Skin epidermis (tissue), 12 donors: Measurements from ENCODE around the gene PGM1.
A peak's percentile ranks its signal among the peaks of the same experiment; 100 is the strongest.

ENCODE experiments used
- H3K27ac ChIP-seq, 21 experiments: fragments of 200-600 bp; sonication (generic) in 11 of 21; one replicate each; pipeline ENCODE4 v1.5.0; 2020; ENCODE audit warnings: mild to moderate bottlenecking in 3 of 21, inconsistent platforms in 2 of 21, moderate library complexity in 2 of 21
- H3K4me3 ChIP-seq, 7 experiments: fragments of 200-600 bp; sonication (generic) in 2 of 7; one replicate each; pipeline ENCODE4 v1.5.0; 2020; ENCODE audit warnings: inconsistent platforms in 2 of 7, mild to moderate bottlenecking in 2 of 7, moderate library complexity in 1 of 7

PGM1 gene

DNA sequence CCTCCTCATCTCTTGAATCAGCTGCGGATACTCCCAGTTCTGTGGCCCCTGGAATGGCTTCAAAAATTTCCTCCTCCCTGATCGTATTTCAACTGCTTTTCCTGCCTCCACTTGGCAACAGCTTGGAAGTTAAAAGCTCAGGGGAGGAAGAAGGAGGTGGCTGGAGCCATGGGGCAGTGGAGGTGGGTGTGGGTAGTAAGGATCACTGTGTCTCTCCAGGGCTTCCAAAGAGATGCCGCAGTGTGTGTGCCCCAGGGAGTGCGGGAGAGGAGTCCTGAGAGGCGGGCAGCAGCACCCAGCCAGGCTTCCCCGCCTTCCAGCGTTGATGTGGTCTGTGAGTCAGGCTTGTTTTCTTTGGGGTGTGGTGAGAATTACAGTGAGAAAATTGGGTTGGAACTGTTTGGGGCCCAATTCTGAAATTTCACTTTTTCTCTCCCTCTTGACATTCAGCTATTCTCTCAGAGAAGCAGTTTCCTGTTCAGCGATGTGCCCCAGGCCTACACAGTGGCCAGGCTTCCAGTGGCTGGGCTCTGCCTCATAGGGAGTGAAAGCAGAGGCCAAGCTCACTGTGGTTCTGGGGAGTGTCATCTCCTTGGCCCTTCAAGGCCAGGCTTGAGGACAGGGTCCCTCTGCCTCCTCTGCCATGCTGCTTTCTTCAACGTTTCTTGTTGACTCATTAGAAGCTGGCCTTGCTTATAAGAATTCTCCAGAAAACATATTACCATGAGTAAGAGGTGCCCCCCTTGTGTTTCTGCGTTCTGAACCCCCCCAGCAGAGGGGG lies 69.0 kb downstream of the PGM1 start:
- Histone ChIP-seq H3K27ac (peak overlapping the region in 20 of 21 experiments; percentile 20 to 87 (median 70)), H3K4me3 (no peak overlapping the region)

DNA sequence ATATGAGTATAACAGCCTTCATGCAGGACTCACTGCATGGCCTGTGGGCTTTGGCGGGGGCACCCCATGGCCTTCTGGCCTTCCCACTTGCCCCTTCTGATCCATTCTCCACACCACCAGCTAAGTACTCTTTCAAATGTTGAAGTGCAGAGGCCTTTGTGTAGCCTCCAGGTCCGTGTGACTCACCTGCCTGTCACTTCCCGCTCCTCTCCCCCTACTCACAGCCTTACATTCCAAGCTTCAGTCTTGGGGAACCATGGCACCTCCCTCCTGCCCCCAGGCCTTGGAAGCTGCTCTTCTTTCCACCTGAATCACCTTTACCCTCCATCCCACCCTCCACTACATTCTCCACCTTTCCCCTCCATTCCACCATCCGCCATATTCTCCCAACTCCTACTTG lies 69.6 kb downstream of the PGM1 start:
- Histone ChIP-seq H3K27ac (peak overlapping the region in 19 of 21 experiments; percentile 20 to 87 (median 70)), H3K4me3 (no peak overlapping the region)

DNA sequence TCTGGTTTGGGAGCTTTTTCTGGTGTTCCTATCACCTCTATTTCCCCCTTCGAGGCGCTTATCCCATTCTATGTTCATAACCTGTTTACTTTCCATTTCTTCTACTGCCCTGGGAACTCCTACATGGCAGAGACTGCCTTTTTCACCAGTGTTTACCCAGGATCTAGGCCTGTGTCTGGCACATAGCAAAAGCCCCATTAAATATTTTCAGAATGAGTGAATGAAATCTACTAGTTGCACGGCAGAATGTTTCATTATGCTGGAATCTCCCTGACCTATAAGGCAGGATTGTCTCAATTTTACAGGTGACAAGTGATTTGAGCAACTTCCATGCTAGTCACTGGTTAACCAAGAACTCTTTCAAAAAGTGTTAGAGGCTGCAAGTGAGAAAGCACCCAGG lies 70.1 kb downstream of the PGM1 start:
- peak overlapping the region in 12 of 21 experiments; percentile 59 to 87 (median 79) for H3K27ac ChIP-seq

DNA sequence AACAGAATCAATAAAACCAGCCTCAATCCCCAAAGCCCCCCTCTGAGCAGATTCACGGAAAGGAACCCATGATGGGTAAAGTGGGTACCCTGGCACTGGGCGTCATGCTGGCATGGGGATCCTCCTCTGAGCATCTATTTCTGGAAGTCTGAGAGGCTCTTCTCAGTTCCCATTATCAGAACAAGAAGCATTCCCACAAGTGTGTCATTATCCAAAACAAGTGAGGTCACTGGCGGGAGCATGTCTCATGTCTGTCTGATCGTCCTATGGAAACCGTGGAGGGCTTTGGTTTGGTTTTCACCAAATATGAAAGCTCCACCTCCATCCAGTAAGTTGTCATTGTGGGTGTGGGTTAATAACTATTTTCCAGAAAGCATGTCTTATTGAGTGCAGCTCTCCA lies 70.7 kb downstream of the PGM1 start:
- no peak overlapping the region for H3K4me3 ChIP-seq
- no peak overlapping the region for H3K27ac ChIP-seq

More for the DNA sequence above, 70.1 kb downstream of the PGM1 start:
- no peak overlapping the region for H3K4me3 ChIP-seq

DNA sequence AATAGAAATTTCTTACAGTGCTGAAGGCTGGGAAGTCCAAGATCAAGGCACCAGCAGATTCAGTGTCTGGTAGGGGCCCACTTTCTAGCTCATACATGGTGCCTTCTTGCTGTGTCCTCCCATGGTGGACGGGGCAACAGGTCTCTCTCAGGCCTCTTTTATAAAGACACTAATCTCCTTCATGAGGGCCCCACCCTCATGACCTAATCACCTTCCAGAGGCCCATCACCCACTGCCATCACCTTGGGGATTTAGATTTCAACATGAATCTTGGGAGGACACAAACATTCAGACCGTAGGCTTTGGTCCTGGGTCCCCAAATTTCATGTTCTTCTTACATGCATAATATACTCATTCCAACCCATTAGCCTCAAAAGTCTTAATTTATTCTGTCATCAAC lies 71.5 kb downstream of the PGM1 start:
- H3K27ac ChIP-seq = no peak overlapping the region
- H3K4me3 ChIP-seq = no peak overlapping the region

DNA sequence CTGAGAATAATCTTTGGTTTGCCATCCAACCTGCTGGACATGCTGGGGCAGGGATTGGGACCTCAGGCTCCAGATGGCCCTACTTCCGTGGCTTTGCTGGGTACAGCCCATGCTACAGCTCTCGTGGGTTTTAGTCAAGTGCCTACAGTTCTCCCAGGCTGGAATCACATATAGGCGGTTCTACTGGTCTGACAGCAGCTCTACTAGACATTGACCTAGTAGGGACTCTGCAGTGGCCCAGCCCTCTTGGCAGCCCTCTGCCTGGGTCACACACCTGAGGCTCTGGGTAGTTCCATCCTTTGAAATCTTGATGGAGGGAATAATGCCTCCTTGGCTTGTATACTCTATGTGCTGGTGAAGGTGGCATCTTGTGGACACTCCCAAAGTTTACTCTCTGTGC lies 72.2 kb downstream of the PGM1 start:
- no peak overlapping the region for H3K4me3 ChIP-seq
- H3K27ac ChIP-seq = peak overlapping the region in 1 of 21 experiments; percentile 44

DNA sequence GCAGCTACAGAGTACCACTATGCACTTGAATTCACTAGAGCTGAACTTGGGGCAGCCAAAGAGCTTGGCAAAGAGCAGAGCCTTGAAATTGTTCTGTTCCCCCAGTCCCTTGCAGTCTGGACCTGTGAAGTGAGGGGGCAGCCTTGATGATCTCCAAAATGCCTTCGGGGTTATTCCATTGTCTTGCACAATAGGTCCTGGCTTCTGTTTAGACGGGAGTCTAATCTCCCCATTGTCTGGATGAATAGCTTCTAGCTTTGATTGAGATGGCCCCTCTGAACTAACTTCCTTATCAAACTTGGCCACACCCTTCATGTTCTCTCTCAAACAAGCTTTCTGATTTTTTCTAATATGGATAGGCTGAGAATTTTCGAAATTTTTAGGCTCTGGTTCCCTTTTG lies 72.6 kb downstream of the PGM1 start:
- Histone ChIP-seq H3K4me3 (no peak overlapping the region), H3K27ac (no peak overlapping the region)

DNA sequence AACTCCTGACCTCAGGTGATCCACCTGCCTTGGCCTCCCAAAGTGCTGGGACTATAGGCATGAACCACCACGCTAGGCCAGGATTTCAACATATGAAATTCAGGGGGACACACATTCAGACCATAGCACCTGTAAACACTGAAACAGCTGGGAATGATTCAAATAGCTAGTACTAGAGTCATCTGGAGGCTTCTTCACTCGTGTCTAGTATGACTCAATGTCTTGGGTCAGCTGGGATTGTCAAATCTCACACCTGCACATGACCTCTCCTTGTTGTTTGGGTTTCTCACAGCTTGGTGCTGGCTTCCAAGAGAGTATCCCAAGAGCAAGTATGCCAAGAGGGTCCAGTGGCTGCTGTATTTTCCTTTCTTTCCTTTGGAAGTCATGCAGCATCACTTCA lies 75.1 kb downstream of the PGM1 start:
- H3K27ac ChIP-seq = peak overlapping the region in 2 of 21 experiments; percentile 10 to 40
- no peak overlapping the region for H3K4me3 ChIP-seq

DNA sequence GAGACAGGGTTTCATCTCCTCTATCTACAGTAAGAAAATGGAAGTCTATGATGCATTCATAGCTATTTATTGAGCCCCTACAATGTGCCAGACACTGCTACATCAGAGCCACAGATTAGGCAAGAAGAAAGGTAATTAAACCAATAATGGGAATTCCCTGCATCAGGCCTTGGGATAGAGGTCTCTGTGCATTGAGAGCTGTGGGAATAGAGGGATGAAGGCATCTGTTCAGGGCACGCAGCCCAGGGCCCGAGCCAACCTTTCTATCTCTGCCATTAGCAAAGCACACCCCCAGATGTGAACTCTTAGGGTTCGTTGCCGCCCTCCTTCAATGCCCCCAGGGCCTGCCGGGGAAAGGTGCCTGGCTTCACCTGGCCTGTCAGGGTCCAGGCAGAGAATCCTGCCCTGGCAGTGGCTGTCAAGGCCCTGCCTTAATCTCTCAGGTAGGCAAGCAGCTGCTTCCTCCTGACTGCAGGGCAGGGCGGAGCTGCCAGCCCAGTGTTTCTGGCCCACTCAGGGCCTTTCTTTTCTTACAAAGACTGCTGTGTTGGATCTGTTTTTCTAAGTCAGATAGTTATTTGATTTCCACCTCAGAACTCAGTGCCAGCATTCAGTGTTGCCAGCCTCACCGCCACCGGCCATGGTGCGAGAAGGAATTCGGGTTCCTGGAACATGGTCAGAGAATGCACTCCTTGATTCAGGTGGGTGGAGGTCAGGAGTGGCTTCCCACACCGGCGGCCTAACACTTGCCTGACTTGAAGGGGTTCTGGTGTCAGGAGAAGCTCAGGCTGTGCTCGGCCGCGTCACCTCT lies 76.1 kb downstream of the PGM1 start:
- Histone ChIP-seq H3K4me3 (no peak overlapping the region), H3K27ac (peak overlapping the region in 10 of 21 experiments; percentile 6 to 69 (median 32))

DNA sequence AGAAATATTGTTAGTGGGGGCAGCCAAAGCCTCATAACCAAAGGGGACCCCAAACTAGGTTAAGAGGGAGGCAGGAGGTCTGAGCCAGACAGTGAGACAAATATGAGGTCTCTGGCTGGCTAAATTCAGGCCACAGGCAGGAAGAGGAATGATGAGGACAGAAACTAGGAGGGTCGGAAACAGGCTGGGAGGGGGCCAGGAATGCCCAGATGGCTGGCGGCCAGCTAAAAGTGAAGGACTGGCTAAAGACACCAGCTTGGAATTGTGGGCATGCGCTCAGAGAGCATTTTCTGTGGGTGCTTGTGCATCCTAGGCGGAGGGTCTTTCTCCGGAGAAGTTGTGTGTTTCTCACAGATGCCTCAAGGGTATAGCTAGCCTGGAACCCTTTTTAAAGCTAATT lies 77.0 kb downstream of the PGM1 start:
- no peak overlapping the region for H3K4me3 ChIP-seq
- H3K27ac ChIP-seq = peak overlapping the region in 7 of 21 experiments; percentile 6 to 69 (median 42)

DNA sequence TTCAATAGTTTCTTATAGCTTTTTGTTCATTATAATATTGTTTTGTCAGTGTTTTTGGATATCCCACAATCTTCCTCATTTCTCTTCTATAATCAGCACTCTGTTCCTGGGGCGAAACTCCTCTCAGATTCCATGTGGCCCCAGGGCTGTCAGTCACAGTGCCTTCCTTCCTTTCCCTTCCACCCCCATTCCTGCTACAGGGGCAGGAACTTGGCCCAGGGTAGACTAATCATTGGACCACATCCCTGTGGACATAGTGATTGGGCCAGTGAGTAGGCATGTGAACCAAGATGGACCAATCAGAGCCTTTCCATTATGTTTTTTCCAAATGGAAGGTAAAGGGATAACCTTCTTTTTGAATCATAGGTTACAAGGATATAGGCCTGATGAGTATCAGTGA lies 78.3 kb downstream of the PGM1 start:
- Histone ChIP-seq H3K4me3 (no peak overlapping the region), H3K27ac (no peak overlapping the region)

DNA sequence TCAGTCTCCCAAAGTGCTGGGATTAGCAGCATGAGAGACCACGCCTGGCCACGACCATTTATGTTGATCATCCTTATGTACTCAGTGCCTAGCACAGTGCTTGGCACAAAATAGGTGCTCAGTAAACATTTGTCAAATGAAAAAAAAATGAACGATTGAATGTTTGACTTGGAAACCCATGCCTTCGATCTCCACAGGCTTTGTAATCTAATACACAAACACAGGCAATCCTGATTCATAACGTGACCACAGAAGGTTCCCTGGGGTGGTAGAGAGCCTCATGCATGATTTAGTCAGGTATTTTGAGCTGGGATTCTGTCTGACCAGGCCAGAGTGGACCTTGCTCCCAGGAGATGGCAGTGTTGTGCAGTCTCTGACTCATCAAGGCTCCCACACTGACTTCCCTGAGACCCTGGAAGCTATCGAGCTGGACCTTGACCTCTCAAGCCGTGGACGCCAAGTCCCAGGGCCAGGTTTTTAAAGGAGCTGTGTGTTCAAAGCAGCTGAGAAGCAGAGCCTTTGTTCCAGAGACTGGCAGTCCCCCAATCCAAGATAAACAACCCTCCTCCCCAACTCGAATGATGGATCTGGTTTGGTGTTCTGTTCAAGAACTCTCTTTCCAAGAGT lies 81.1 kb downstream of the PGM1 start:
- H3K4me3 ChIP-seq = no peak overlapping the region
- no peak overlapping the region for H3K27ac ChIP-seq

DNA sequence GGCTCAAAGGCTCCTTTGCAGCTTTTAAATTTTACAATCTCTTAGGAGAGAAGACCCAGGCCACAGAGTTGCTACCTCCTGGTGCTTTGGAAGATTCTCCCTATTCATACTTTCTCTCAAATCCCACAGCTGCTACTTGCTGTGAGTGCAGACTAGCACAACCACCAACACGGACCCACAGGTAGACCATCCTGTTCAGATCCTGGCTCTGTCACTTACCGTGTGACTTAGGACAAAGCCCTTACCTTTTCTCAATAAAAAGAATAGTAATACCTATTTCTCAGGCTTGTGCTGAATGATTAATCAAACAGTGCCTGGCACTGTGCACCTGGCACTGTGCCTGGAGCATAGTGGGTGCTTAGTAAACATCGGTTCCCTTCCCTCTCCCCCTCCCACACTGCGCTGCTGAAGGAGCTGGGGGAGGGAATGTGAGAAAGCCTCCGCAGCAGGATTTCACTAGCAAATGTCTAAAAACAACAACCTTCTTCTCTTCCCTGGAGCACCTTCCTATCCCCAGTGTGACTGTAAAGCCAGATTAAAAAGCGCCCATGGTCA lies 81.7 kb downstream of the PGM1 start:
- Histone ChIP-seq H3K27ac (peak overlapping the region in 2 of 21 experiments; percentile 14 to 22), H3K4me3 (no peak overlapping the region)

DNA sequence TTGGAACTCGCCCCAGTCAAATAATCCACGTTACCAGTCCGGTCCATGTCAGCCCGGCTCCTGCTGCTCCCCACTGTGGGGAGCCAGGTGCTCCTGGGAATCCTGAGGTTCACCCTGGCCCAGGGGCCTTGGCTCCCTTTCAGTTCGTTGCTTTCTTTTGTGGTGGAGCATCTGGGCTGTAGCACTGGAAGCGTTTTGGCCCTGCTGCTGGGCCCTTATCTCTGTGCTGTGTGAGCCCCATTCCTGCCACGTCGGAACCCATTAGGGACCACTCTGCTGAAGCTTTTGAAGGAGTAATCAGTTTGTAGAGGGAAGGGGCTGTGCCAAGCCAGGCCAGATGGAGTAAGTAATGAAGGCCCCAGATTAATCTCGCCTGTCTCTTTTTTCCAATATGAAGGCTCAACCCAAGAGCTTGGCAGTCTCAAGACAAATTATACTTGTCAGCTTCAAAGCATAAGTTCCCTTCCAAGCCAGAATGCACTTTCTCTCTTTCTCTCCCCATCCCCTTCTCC lies 82.3 kb downstream of the PGM1 start:
- H3K4me3 ChIP-seq = no peak overlapping the region
- peak overlapping the region in 1 of 21 experiments; percentile 14 for H3K27ac ChIP-seq

DNA sequence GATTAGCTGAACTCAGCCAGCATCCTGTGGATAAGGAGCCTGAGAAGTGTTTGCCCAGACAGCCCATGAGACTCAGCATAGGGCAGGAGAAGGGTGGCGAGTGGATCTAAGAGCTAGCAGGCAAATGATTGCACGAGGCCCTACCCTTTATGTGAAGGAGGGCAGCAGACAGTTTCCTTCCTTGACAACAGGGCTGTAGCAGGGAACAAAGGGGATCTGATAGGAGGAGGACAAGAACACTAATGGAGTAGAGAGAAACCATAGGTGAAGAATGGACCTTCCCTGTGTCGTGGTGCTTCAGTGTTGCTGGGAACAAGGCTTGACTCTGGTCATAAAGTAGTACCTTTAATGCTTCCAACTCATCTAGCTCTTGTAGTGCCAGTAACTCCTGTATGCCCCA lies 84.3 kb downstream of the PGM1 start:
- Histone ChIP-seq H3K27ac (no peak overlapping the region), H3K4me3 (no peak overlapping the region)

DNA sequence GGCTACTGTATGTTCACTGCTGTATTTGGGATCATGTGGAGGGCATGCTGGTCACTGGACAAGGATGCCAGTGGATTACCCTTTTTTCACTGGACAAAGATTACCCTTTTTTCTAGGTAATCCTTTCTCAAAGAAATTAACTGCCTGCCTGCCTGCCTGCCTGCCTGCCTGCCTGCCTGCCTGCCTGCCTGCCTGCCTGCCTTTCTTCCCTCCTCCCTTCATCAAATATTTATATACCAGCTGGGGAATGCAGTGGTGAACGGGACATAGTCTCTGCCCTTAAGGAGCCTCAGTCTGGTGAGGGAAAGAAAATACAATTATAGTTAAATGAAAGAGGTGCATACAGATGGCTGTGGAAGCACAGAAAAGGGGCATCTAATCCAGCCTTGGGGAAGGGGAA lies 85.0 kb downstream of the PGM1 start:
- no peak overlapping the region for H3K4me3 ChIP-seq
- H3K27ac ChIP-seq = no peak overlapping the region

DNA sequence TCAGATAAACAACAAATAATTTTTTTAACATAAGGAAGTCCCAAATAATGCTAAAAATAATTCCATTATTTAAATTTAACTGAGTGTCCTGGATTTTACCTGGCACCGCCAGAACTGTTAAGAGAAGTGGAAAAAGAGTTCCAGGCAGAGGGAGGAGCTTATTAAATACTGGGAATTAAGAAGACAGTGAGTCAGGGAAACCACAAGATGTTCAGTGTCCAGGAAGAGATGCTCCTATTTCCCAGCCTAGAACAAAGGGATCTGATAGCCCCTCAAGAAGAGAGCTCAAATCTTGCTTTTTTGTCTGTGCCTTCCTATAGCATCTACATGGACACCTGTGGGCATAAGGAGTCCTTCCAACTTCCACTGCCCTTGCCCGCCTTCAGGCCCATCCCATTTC lies 85.9 kb downstream of the PGM1 start:
- Histone ChIP-seq H3K4me3 (no peak overlapping the region), H3K27ac (no peak overlapping the region)

DNA sequence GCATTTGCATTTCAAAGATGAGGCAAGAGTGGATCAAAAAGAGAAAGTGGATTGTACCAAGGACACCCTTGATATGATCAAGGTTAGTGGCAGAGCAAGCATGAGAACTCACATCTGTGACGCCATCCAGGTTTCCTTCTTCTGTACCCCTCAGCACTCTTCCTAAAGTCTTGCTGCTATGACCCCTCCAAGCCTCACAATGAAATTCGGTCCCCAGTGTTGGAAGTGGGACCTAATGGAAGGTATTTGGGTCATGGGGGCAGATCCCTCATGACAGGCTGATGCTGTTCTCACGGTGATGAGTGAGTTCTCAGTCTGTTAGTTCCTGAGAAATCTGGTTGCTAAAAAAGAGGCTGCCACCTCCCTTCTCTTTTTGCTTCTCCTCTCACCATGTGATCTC lies 86.4 kb downstream of the PGM1 start:
- Histone ChIP-seq H3K27ac (no peak overlapping the region), H3K4me3 (no peak overlapping the region)

DNA sequence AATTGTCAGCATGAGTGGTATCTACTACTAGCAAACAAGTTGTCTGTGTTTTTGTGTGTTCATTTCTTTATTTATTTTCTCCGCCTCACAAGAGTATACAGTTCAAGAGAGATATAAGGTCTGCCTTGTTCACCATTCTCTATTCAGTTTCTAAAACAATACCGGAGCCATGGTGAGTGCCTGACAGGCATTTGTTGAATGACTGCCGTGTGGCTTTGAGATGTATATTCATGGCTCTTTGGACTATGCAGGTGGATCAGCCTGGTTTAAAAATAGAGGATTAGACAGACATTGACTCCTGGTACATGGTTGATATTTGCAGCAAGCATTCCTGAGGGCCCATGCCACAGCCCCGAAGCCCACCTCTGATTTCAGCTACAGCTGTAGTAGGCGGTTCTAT lies 89.7 kb downstream of the PGM1 start:
- no peak overlapping the region for H3K27ac ChIP-seq
- H3K4me3 ChIP-seq = no peak overlapping the region

DNA sequence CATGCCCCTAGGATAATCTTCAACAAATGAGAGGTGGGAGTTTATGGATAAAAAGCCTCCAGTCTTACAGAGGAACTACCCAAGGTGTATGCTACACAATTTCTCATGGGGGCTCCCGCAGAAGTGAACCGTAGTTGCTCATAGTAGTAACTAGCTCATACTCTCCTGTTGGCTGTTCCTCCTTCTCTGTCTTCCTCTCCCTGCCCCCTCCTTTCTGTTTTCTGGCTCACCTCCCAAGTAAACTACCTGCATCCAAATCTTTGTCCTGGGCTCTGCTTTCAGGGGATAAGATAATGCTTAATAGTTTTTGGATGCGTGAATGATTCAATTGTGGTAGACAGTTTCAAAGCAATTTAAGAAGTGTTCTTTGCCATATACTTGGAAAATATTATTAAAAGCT lies 90.5 kb downstream of the PGM1 start:
- no peak overlapping the region for H3K4me3 ChIP-seq
- no peak overlapping the region for H3K27ac ChIP-seq
